ELR (cell line): ENCODE data around the gene BMP4.
"Not testable (repeated sequence)": the region's sequence is repeated elsewhere in the genome, so short reads cannot be mapped to it uniquely, and the experiment has no call there.

Experiments used
- DNase-seq: peaks from one replicate; pipeline ENCODE4 v3.0.0-alpha.2; 2015; ENCODE audit warnings: low read depth

The BMP4 gene

GRCh38 chr14:53956427-53957201 lies at the start of gene BMP4:
Gene BMP4, minus strand, starts transcription at chr14:53956825. Its CDS starts 4,603 bp downstream, at chr14:53952222.
- DNase-seq, result peak; percentile 44

GRCh38 chr14:54003064-54003463 lies 46.4 kb upstream of the BMP4 start:
- DNase-seq, result no peak

GRCh38 chr14:54002653-54003052 lies 46.0 kb upstream of the BMP4 start:
- peak; percentile 4 for DNase-seq

GRCh38 chr14:54001189-54001878 lies 44.7 kb upstream of the BMP4 start:
- peak; percentile 5 for DNase-seq

GRCh38 chr14:54000341-54000811 lies 43.8 kb upstream of the BMP4 start:
- DNase-seq, result no peak

GRCh38 chr14:53999061-53999488 lies 42.5 kb upstream of the BMP4 start:
- peak; percentile 23 for DNase-seq

GRCh38 chr14:53996041-53996440 lies 39.4 kb upstream of the BMP4 start:
- DNase-seq, result no peak

GRCh38 chr14:53993920-53994607 lies 37.4 kb upstream of the BMP4 start:
- DNase-seq, result no peak

GRCh38 chr14:53990978-53991377 lies 34.4 kb upstream of the BMP4 start:
- no peak for DNase-seq

GRCh38 chr14:53986718-53987117 lies 30.1 kb upstream of the BMP4 start:
- DNase-seq, result not testable (repeated sequence)

- not testable (repeated sequence) for DNase-seq
Observed at GRCh38 chr14:53984958-53985357, 28.3 kb upstream of the BMP4 start.

GRCh38 chr14:53983112-53983511 lies 26.5 kb upstream of the BMP4 start:
- no peak for DNase-seq

- no peak for DNase-seq
Observed at GRCh38 chr14:53982546-53982945, 25.9 kb upstream of the BMP4 start.

GRCh38 chr14:53979747-53980642 lies 23.4 kb upstream of the BMP4 start:
- peak; percentile 63 for DNase-seq

- no peak for DNase-seq
Observed at GRCh38 chr14:53979113-53979681, 22.6 kb upstream of the BMP4 start.

GRCh38 chr14:53978194-53978593 lies 21.6 kb upstream of the BMP4 start:
- no peak for DNase-seq

- no peak for DNase-seq
Observed at GRCh38 chr14:53975444-53975843, 18.8 kb upstream of the BMP4 start.

- no peak for DNase-seq
Observed at GRCh38 chr14:53971521-53971920, 14.9 kb upstream of the BMP4 start.

GRCh38 chr14:53969326-53969725 lies 12.7 kb upstream of the BMP4 start:
- DNase-seq, result no peak

GRCh38 chr14:53968726-53969125 lies 12.1 kb upstream of the BMP4 start:
- no peak for DNase-seq

GRCh38 chr14:53967606-53968005 lies 11.0 kb upstream of the BMP4 start:
- DNase-seq, result no peak
